ENCODE measurements around the gene MPRIP.
"Not testable (repeated sequence)": the region's sequence is repeated elsewhere in the genome, so short reads cannot be mapped to it uniquely, and the experiment has no call there.

DNA sequence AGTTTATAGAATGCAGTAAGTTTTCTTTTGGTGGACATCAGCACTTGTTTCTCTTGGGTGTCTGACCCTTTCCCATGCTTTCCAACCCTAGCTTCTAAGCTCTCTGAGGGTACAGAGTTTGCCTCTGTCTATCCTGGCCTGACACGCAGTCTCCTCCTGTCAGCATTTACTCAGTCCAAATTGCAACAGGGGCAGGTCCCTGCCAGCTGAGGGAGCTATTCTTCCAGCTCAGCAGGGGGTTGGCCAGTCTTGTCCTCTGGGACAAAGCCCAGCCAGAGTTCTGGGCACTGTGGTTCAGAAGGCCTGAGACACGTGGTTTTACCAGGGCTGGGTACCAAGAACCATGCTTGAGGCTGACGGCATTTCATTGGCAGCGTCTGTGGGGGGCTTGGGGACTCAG is 32.3 kb upstream of the MPRIP start:
- not testable (repeated sequence) for TF ChIP-seq SPI1, POLR2A (IDR thresholded peaks at IDR 0.05; ENCODE audit: low read depth, low read length)
